ENCODE data around the gene LIPI. TPM values are rescaled to one million over a fixed set of nuclear protein-coding genes. Genes with fewer than 3 reads are reported as not detected.

Gene LIPI
- total RNA-seq, 4 donors from 2014 or later, result not detected

DNA sequence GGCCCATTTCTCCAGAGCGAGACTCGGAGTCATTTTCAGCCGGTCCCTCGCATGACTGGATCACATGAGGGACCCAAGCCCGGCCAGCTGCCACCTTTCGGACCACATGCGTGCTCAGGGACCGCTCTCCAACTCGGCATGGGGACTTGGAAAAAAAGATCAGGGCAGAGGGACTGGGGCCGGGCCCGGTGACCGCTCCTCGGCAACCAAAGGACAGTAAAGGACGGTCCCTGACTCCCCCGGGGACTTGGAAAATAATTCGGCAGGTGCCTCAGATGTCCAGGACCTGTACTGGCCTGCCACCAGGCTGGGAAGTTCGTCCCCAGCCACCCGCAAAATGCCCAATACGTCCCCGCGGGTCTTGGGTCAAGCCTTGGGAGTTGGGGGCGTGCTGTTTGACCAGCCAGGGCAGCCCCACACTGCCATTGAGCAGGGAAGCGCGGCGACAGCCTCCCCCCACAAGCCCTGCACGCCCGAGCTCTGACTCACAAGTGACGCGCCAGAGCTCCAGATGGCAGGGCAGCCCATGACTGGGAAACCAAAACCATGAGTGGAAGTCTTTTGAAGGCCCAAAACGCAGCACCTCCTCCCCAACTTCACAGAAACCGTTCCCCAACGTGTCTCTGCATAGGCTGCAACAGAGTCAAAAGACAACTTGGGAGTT, 134.5 kb downstream of the LIPI start:
- intact Hi-C loops (cut with DNase I; ENCODE audit: low total_unique reads), result no loop called here
- H3K4me3 ChIP-seq (ENCODE audit: low read depth, poor library complexity, severe bottlenecking), result no peak overlapping the region
- peak in 1 of 2 donors; percentile 75 for DNase-seq (ENCODE audit: low spot score in 2 of 2)
- 93 to 96% methylated on average over 30 to 31 of the region's 32 CpGs for WGBS, 2 donors
- no peak for TF ChIP-seq POLR2A (IDR thresholded peaks at IDR 0.05)
- TF ChIP-seq, protein P1, sequence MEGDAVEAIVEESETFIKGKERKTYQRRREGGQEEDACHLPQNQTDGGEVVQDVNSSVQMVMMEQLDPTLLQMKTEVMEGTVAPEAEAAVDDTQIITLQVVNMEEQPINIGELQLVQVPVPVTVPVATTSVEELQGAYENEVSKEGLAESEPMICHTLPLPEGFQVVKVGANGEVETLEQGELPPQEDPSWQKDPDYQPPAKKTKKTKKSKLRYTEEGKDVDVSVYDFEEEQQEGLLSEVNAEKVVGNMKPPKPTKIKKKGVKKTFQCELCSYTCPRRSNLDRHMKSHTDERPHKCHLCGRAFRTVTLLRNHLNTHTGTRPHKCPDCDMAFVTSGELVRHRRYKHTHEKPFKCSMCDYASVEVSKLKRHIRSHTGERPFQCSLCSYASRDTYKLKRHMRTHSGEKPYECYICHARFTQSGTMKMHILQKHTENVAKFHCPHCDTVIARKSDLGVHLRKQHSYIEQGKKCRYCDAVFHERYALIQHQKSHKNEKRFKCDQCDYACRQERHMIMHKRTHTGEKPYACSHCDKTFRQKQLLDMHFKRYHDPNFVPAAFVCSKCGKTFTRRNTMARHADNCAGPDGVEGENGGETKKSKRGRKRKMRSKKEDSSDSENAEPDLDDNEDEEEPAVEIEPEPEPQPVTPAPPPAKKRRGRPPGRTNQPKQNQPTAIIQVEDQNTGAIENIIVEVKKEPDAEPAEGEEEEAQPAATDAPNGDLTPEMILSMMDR (IDR thresholded peaks at IDR 0.05), result no peak

GRCh38 chr21:14075346-14076142, 135.2 kb downstream of the LIPI start:
- peak in 1 of 2 donors; percentile 70 for DNase-seq (ENCODE audit: low spot score in 2 of 2)
- intact Hi-C loops (cut with DNase I; ENCODE audit: low total_unique reads), result no loop called here
- H3K4me3 ChIP-seq (ENCODE audit: low read depth, poor library complexity, severe bottlenecking), result no peak overlapping the region
- TF ChIP-seq, protein P1 (IDR thresholded peaks at IDR 0.05), result no peak
- TF ChIP-seq POLR2A (IDR thresholded peaks at IDR 0.05), result no peak
- WGBS, 2 donors, result 98% methylated on average over 32 of the region's 32 CpGs

- DNase-seq (ENCODE audit: low spot score in 2 of 2), result no peak
- TF ChIP-seq, protein P1 (IDR thresholded peaks at IDR 0.05), result no peak
- TF ChIP-seq POLR2A (IDR thresholded peaks at IDR 0.05), result no peak
- H3K4me3 ChIP-seq (ENCODE audit: low read depth, poor library complexity, severe bottlenecking), result no peak overlapping the region
- intact Hi-C loops (cut with DNase I; ENCODE audit: low total_unique reads), result no loop called here
- WGBS, 2 donors, result 97% methylated on average over 17 of the region's 17 CpGs
Measured at GRCh38 chr21:14074177-14074576, 136.6 kb downstream of the LIPI start.

GRCh38 chr21:14073615-14074014, 137.1 kb downstream of the LIPI start:
- no peak overlapping the region for H3K4me3 ChIP-seq (ENCODE audit: low read depth, poor library complexity, severe bottlenecking)
- TF ChIP-seq, protein P1 (IDR thresholded peaks at IDR 0.05), result no peak
- TF ChIP-seq POLR2A (IDR thresholded peaks at IDR 0.05), result no peak
- DNase-seq (ENCODE audit: low spot score in 2 of 2), result peak in 1 of 2 donors; percentile 49
- 98 to 100% methylated on average over 15 to 16 of the region's 16 CpGs for WGBS, 2 donors
- intact Hi-C loops (cut with DNase I; ENCODE audit: low total_unique reads), result no loop called here

GRCh38 chr21:14072761-14073535, 137.8 kb downstream of the LIPI start:
- no peak overlapping the region for H3K4me3 ChIP-seq (ENCODE audit: low read depth, poor library complexity, severe bottlenecking)
- TF ChIP-seq, protein P1 (IDR thresholded peaks at IDR 0.05), result no peak
- intact Hi-C loops (cut with DNase I; ENCODE audit: low total_unique reads), result no loop called here
- peak in 1 of 2 donors; percentile 72 for DNase-seq (ENCODE audit: low spot score in 2 of 2)
- 96% methylated on average over 46 of the region's 46 CpGs for WGBS, 2 donors
